HepG2 (cell line): Measurements from ENCODE around the gene EIF4G1. TPM values are rescaled to one million over a fixed set of nuclear protein-coding genes. Genes with fewer than 3 reads are reported as not detected.

Experiments used
- FOSL1 ChIP-seq: sonication (generic); formaldehyde crosslinking; IDR thresholded peaks from 2 replicates; pipeline ENCODE4 v1.9.0; 2021; ENCODE audit warnings: missing genetic modification reagents, borderline replicate concordance
- HNF4G ChIP-seq, 2 experiments: sonication (generic) in 1 of 2; formaldehyde crosslinking in 1 of 2; IDR thresholded peaks; 2 replicates each; pipeline versions ENCODE4 v1.4.0 to v1.6.1; 2011 to 2020; ENCODE audit warnings: borderline replicate concordance in 2 of 2, low read depth in 2 of 2, mild to moderate bottlenecking in 2 of 2, low read length in 1 of 2, missing genetic modification reagents in 1 of 2, moderate library complexity in 1 of 2
- MAZ ChIP-seq, 2 experiments: sonication (generic) in 1 of 2; formaldehyde crosslinking in 1 of 2; IDR thresholded peaks; 2 replicates each; pipeline versions ENCODE4 v1.5.0 to v1.6.1; 2012 to 2020; ENCODE audit warnings: low read depth in 2 of 2, mild to moderate bottlenecking in 2 of 2, borderline replicate concordance in 1 of 2, improper control_type of control experiment in 1 of 2, low read length in 1 of 2, missing genetic modification reagents in 1 of 2, moderate library complexity in 1 of 2
- MEF2D ChIP-seq: sonication (generic); formaldehyde crosslinking; IDR thresholded peaks from 2 replicates; pipeline ENCODE4 v1.5.1; 2020; ENCODE audit warnings: mild to moderate bottlenecking, missing genetic modification reagents
- NFYC ChIP-seq: IDR thresholded peaks from 2 replicates; pipeline ENCODE4 v1.6.1; 2016; ENCODE audit warnings: missing genetic modification reagents, missing compliant biosample characterization
- NONO ChIP-seq, 2 experiments: fragments of 450-650 bp in 1 of 2; sonication (generic) in 1 of 2; formaldehyde crosslinking in 1 of 2; IDR thresholded peaks in 1 of 2; conservative IDR thresholded peaks in 1 of 2; 2 replicates each; pipeline versions ENCODE4 v1.6.1 to v1.8.0; 2017 to 2022; ENCODE audit warnings: mild to moderate bottlenecking in 1 of 2, missing genetic modification reagents in 1 of 2, moderate library complexity in 1 of 2
- ONECUT2 ChIP-seq: sonication (generic); formaldehyde crosslinking; IDR thresholded peaks from 2 replicates; pipeline ENCODE4 v1.4.0; 2020; ENCODE audit warnings: missing genetic modification reagents
- POLR2A ChIP-seq, 2 experiments: IDR thresholded peaks; 2 replicates each; pipeline ENCODE4 v1.6.1; 2011; ENCODE audit warnings: low read depth in 2 of 2, low read length in 2 of 2, mild to moderate bottlenecking in 1 of 2, moderate library complexity in 1 of 2; ENCODE audit not compliant: insufficient read depth in 1 of 2
- SAP130 ChIP-seq: IDR thresholded peaks from 2 replicates; pipeline ENCODE4 v1.6.1; 2016; ENCODE audit warnings: low read depth
- SNRNP70 ChIP-seq: fragments of 200-400 bp; formaldehyde crosslinking; IDR thresholded peaks from 2 replicates; pipeline ENCODE4 v1.6.1; 2017; ENCODE audit warnings: mild to moderate bottlenecking, low read depth, low read length, moderate library complexity
- YEATS4 ChIP-seq: sonication (generic); formaldehyde crosslinking; IDR thresholded peaks from 2 replicates; pipeline ENCODE4 v1.4.0; 2020; ENCODE audit warnings: missing genetic modification reagents, borderline replicate concordance
- ZFP36L1 ChIP-seq: sonication (generic); formaldehyde crosslinking; IDR thresholded peaks from 2 replicates; pipeline ENCODE4 v1.8.0; 2022; ENCODE audit warnings: mild to moderate bottlenecking, missing genetic modification reagents, moderate library complexity
- ZMYM4 ChIP-seq: sonication (generic); formaldehyde crosslinking; IDR thresholded peaks from 2 replicates; pipeline ENCODE4 v1.8.1; 2023; ENCODE audit warnings: mild to moderate bottlenecking, missing genetic modification reagents
- ZNF263 ChIP-seq: sonication (generic); formaldehyde crosslinking; IDR thresholded peaks from 2 replicates; pipeline ENCODE4 v1.4.0; 2020; ENCODE audit warnings: missing genetic modification reagents
- ZNF292 ChIP-seq: sonication (generic); formaldehyde crosslinking; IDR thresholded peaks from 2 replicates; pipeline ENCODE4 v1.8.1; 2022; ENCODE audit warnings: mild to moderate bottlenecking, low read depth, missing genetic modification reagents, borderline replicate concordance
- ZNF451 ChIP-seq: sonication (generic); formaldehyde crosslinking; IDR thresholded peaks from 2 replicates; pipeline ENCODE4 v1.5.0; 2020; ENCODE audit warnings: mild to moderate bottlenecking, missing genetic modification reagents
- ZNF629 ChIP-seq: sonication (generic); formaldehyde crosslinking; conservative IDR thresholded peaks from 2 replicates; pipeline ENCODE4 v1.5.0; 2020; ENCODE audit warnings: missing genetic modification reagents
- polyA plus RNA-seq, 8 experiments: library from polyadenylated mRNA; depleted of rRNA in 3 of 8; stranded (reverse) in 7 of 8; unstranded in 1 of 8; fragments of >200 nt; fragmentation: Illumina TruSeq in 4 of 8; extraction: Trizol in 4 of 8; gene quantifications; 2 replicates each; pipeline versions ENCODE4 v1.2.1 to v1.2.3, GENCODE V29; 2011 to 2016; ENCODE audit warnings: low read depth in 4 of 8, missing spikeins in 1 of 8, mixed read lengths in 1 of 8; ENCODE audit not compliant: insufficient read depth in 1 of 8
- total RNA-seq, 5 experiments: library from RNA; depleted of rRNA; stranded (reverse); fragments of >200 nt; fragmentation: Illumina TruSeq; extraction: Trizol; gene quantifications; 2 replicates each; pipeline ENCODE4 v1.2.3, GENCODE V29; 2016; ENCODE audit warnings: low read depth in 1 of 5
- TF ChIP-seq, protein P1 (sequence below): sonication (generic); formaldehyde crosslinking; IDR thresholded peaks from 2 replicates; pipeline ENCODE4 v1.4.0; 2020; ENCODE audit warnings: missing genetic modification reagents, mild to moderate bottlenecking, borderline replicate concordance
- TF ChIP-seq, protein P2 (sequence below): sonication (generic); formaldehyde crosslinking; IDR thresholded peaks from 2 replicates; pipeline ENCODE4 v1.4.0; 2020; ENCODE audit warnings: mild to moderate bottlenecking, missing genetic modification reagents
- TF ChIP-seq, protein P3 (sequence below): IDR thresholded peaks from 2 replicates; pipeline ENCODE4 v1.6.1; 2016; ENCODE audit warnings: mild to moderate bottlenecking
- TF ChIP-seq, protein P4 (sequence below): sonication (generic); formaldehyde crosslinking; IDR thresholded peaks from 2 replicates; pipeline ENCODE4 v1.8.1; 2023; ENCODE audit warnings: mild to moderate bottlenecking, inconsistent platforms, moderate library complexity, missing genetic modification reagents, borderline replicate concordance

EIF4G1 gene
- total and polyA plus RNA-seq, 2 of the 13 experiments (the other 11 are each of a cell fraction or from before 2014, with no cell fraction given) = 208 to 213 TPM

DNA sequence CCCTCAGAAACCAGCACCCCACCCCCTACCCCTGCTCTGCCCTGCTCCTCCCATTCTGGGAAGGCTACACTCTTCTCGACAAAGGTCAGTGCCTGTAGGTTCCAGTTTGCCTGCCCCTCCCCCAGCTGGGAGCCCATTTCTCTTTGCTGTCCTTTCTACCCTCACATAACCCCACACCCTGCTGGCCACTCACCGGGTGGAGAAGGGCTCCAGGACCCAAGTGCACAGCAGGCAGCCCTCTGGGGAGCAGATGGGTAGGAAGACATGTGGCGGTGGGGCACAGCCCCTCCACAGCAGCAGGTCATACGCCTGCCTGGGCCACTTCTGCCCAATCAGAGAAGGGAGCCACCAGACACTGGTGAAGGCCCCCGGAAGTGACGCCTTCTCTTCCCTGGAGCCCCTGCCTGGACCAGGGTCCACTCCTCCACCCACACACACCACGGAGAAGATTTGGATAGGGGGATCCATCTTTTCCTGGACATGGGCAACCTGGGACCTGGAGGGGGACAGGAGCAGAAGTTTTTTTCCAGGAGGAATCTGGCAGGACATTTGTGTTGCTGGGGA lies 63.6 kb downstream of the EIF4G1 start, which contains the start of gene THPO (continued):
- TF ChIP-seq ZFP36L1 (CRISPR knock-in tag) = 0 out of 2 replicates have a peak, but pooled peaks have one; percentile 66
- peak; percentile 73 for TF ChIP-seq ZMYM4 (CRISPR knock-in tag)
- TF ChIP-seq, protein P1, sequence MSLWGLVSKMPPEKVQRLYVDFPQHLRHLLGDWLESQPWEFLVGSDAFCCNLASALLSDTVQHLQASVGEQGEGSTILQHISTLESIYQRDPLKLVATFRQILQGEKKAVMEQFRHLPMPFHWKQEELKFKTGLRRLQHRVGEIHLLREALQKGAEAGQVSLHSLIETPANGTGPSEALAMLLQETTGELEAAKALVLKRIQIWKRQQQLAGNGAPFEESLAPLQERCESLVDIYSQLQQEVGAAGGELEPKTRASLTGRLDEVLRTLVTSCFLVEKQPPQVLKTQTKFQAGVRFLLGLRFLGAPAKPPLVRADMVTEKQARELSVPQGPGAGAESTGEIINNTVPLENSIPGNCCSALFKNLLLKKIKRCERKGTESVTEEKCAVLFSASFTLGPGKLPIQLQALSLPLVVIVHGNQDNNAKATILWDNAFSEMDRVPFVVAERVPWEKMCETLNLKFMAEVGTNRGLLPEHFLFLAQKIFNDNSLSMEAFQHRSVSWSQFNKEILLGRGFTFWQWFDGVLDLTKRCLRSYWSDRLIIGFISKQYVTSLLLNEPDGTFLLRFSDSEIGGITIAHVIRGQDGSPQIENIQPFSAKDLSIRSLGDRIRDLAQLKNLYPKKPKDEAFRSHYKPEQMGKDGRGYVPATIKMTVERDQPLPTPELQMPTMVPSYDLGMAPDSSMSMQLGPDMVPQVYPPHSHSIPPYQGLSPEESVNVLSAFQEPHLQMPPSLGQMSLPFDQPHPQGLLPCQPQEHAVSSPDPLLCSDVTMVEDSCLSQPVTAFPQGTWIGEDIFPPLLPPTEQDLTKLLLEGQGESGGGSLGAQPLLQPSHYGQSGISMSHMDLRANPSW (CRISPR knock-in tag) = peak; percentile 22; the same call in 1 of the 2 replicates
- peak; percentile 92 for TF ChIP-seq YEATS4 (CRISPR knock-in tag)
- TF ChIP-seq HNF4G (IDR thresholded peaks at IDR 0.05; ENCODE audit: borderline replicate concordance, low read depth, low read length) = no peak
- TF ChIP-seq HNF4G (CRISPR knock-in tag; IDR thresholded peaks at IDR 0.05; ENCODE audit: borderline replicate concordance, low read depth) = peak; percentile 42; the same call in 1 of the 2 replicates
- no peak for TF ChIP-seq FOSL1 (CRISPR knock-in tag)
- TF ChIP-seq, protein P2, sequence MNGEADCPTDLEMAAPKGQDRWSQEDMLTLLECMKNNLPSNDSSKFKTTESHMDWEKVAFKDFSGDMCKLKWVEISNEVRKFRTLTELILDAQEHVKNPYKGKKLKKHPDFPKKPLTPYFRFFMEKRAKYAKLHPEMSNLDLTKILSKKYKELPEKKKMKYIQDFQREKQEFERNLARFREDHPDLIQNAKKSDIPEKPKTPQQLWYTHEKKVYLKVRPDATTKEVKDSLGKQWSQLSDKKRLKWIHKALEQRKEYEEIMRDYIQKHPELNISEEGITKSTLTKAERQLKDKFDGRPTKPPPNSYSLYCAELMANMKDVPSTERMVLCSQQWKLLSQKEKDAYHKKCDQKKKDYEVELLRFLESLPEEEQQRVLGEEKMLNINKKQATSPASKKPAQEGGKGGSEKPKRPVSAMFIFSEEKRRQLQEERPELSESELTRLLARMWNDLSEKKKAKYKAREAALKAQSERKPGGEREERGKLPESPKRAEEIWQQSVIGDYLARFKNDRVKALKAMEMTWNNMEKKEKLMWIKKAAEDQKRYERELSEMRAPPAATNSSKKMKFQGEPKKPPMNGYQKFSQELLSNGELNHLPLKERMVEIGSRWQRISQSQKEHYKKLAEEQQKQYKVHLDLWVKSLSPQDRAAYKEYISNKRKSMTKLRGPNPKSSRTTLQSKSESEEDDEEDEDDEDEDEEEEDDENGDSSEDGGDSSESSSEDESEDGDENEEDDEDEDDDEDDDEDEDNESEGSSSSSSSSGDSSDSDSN (CRISPR knock-in tag) = peak; percentile 76; the same call in 1 of the 2 replicates
- TF ChIP-seq NONO (IDR thresholded peaks at IDR 0.05) = no peak
- TF ChIP-seq NONO (CRISPR knock-in tag; conservative IDR thresholded peaks at IDR 0.05) = peak; percentile 51; the same call in 1 of the 2 replicates
- TF ChIP-seq, protein P3, sequence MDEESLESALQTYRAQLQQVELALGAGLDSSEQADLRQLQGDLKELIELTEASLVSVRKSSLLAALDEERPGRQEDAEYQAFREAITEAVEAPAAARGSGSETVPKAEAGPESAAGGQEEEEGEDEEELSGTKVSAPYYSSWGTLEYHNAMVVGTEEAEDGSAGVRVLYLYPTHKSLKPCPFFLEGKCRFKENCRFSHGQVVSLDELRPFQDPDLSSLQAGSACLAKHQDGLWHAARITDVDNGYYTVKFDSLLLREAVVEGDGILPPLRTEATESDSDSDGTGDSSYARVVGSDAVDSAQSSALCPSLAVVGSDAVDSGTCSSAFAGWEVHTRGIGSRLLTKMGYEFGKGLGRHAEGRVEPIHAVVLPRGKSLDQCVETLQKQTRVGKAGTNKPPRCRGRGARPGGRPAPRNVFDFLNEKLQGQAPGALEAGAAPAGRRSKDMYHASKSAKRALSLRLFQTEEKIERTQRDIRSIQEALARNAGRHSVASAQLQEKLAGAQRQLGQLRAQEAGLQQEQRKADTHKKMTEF (CRISPR knock-in tag) = peak; percentile 85
- no peak for TF ChIP-seq ONECUT2
- TF ChIP-seq MAZ (IDR thresholded peaks at IDR 0.05; ENCODE audit: borderline replicate concordance, low read depth, low read length) = peak; percentile 95
- TF ChIP-seq MAZ (CRISPR knock-in tag; IDR thresholded peaks at IDR 0.05; ENCODE audit: low read depth) = peak; percentile 71
- TF ChIP-seq ZNF451 = no peak; the same call in 1 of the 2 replicates
- TF ChIP-seq ZNF263 = peak; percentile 67
- peak; percentile 21; the same call in 1 of the 2 replicates for TF ChIP-seq ZNF292
- TF ChIP-seq ZNF629 = peak; percentile 22; the same call in 1 of the 2 replicates
- peak; percentile 75 to 94 for TF ChIP-seq POLR2A (IDR thresholded peaks at IDR 0.05; ENCODE audit: insufficient read depth in 1 of 2, low read depth in 2 of 2, low read length in 2 of 2)
- TF ChIP-seq, protein P4, sequence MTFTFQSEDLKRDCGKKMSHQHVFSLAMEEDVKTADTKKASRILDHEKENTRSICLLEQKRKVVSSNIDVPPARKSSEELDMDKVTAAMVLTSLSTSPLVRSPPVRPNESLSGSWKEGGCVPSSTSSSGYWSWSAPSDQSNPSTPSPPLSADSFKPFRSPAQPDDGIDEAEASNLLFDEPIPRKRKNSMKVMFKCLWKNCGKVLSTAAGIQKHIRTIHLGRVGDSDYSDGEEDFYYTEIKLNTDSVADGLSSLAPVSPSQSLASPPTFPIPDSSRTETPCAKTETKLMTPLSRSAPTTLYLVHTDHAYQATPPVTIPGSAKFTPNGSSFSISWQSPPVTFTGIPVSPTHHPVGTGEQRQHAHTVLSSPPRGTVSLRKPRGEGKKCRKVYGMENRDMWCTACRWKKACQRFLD = 0 out of 2 replicates have a peak, but pooled peaks have one; percentile 52
- TF ChIP-seq NFYC (CRISPR knock-in tag) = peak; percentile 83
- TF ChIP-seq MEF2D = 0 out of 2 replicates have a peak, but pooled peaks have one; percentile 15
- no peak for TF ChIP-seq SNRNP70
- peak; percentile 88 for TF ChIP-seq SAP130 (CRISPR knock-in tag)
